Natural killer cell (primary cell): ENCODE results near the gene ZEB2. TPM values are rescaled to one million over a fixed set of nuclear protein-coding genes. Genes with fewer than 3 reads are reported as not detected.

Experiments used
- ATAC-seq, 3 donors: fragments of 150-1000 bp in 2 of 3; fragments of 200-7000 bp in 1 of 3; cut with Tn5 transposase; 1 replicate in 1 of 3; 2 replicates in 2 of 3; pipeline ENCODE4 v1.10.0; 2021; ENCODE audit warnings: mild to moderate bottlenecking in 2 of 3, moderate library complexity in 2 of 3
- DNase-seq, 2 donors: peaks; one replicate each; pipeline versions ENCODE4 v3.0.0 to v3.0.0-alpha.2; 2013 to 2021; ENCODE audit warnings: mixed read lengths in 1 of 2
- H3K27ac ChIP-seq: one replicate; pipeline ENCODE4 v1.5.1; 2013; ENCODE audit warnings: mild to moderate bottlenecking, low read length
- H3K27me3 ChIP-seq: one replicate; pipeline ENCODE4 v1.6.1; 2013; ENCODE audit warnings: low read length; ENCODE audit not compliant: control insufficient read depth, insufficient read depth
- H3K36me3 ChIP-seq: one replicate; pipeline ENCODE4 v1.6.1; 2013; ENCODE audit warnings: low read length; ENCODE audit not compliant: control insufficient read depth, insufficient read depth
- H3K4me1 ChIP-seq: one replicate; pipeline ENCODE4 v1.6.1; 2013; ENCODE audit warnings: low read length; ENCODE audit not compliant: control insufficient read depth, insufficient read depth
- H3K4me3 ChIP-seq: one replicate; pipeline ENCODE4 v1.5.1; 2013; ENCODE audit warnings: low read length
- H3K9me3 ChIP-seq: one replicate; pipeline ENCODE4 v1.6.1; 2013; ENCODE audit warnings: low read length; ENCODE audit not compliant: control insufficient read depth, insufficient read depth
- H3K27ac Mint-ChIP-seq, 2 donors: one replicate each; pipeline ENCODE4 v1.8.0; 2022; ENCODE audit warnings: mild to moderate bottlenecking in 2 of 2, mixed read lengths in 2 of 2, moderate library complexity in 1 of 2
- H3K27me3 Mint-ChIP-seq, 2 donors: one replicate each; pipeline ENCODE4 v1.8.0; 2022; ENCODE audit warnings: low read depth in 2 of 2, mixed read lengths in 2 of 2
- H3K36me3 Mint-ChIP-seq: one replicate; pipeline ENCODE4 v1.8.0; 2022; ENCODE audit warnings: mixed read lengths
- H3K4me1 Mint-ChIP-seq, 2 donors: one replicate each; pipeline ENCODE4 v1.8.0; 2022; ENCODE audit warnings: mixed read lengths in 2 of 2
- H3K4me3 Mint-ChIP-seq: one replicate; pipeline ENCODE4 v1.8.0; 2022; ENCODE audit warnings: mild to moderate bottlenecking, moderate library complexity, mixed read lengths
- H3K9me3 Mint-ChIP-seq, 2 donors: one replicate each; pipeline ENCODE4 v1.8.0; 2022; ENCODE audit warnings: mixed read lengths in 2 of 2
- CTCF ChIP-seq: fragments of 200-600 bp; IDR thresholded peaks from one replicate; pipeline ENCODE4 v1.8.0; 2022; ENCODE audit warnings: antibody characterized with exemption
- WGBS: methylation state at CpG from one replicate; pipeline ENCODE4 v1.1.7; 2013; ENCODE audit warnings: missing lambda C conversion rate; ENCODE audit not compliant: insufficient coverage; 5-methylcytosine and 5-hydroxymethylcytosine counted together
- intact Hi-C: fragments of 100-400 bp; cut with micrococcal nuclease; formaldehyde crosslinking; loops from one replicate; pipeline ENCODE4 v1.14.2; 2022
- total RNA-seq, 4 donors: library from RNA; stranded (reverse); fragments of 120-200 nt in 1 of 4; gene quantifications; one replicate each; pipeline versions ENCODE4 v1.2.3 to v1.2.4, GENCODE V29; 2013 to 2022

The ZEB2 gene
- total RNA-seq, 3 donors from 2014 or later (not counting 1 experiment from before 2014, with no cell fraction given) = 718 to 1,143 (median 944) TPM

- Histone ChIP-seq H3K36me3 (peaks cover 12% of the 10 kb centered on the region), H3K27ac (peak overlapping the region; percentile 47), H3K27me3 (no peaks in the 10 kb centered on the region), H3K9me3 (no peaks in the 10 kb centered on the region), H3K4me3 (no peak overlapping the region), H3K4me1 (peaks cover 38% of the 10 kb centered on the region)
- no peak for TF ChIP-seq CTCF
- H3K4me3 Mint-ChIP-seq = peak overlapping the region; percentile 73
- intact Hi-C loops = no loop called here
- no peaks in the 10 kb centered on the region for H3K9me3 Mint-ChIP-seq
- no peaks in the 10 kb centered on the region for H3K27me3 Mint-ChIP-seq
- DNase-seq = no peak
- H3K27ac Mint-ChIP-seq = peak overlapping the region; percentile 58 to 89
- peaks cover 11% of the 10 kb centered on the region for H3K36me3 Mint-ChIP-seq
- WGBS = 41% methylated on average over 7 of the region's 8 CpGs
- H3K4me1 Mint-ChIP-seq = peaks cover 87 to 91% of the 10 kb centered on the region in 2 donors
- no peak for ATAC-seq
Measured at GRCh38 chr2:144493027-144493809, 26.7 kb downstream of the ZEB2 start.

DNA sequence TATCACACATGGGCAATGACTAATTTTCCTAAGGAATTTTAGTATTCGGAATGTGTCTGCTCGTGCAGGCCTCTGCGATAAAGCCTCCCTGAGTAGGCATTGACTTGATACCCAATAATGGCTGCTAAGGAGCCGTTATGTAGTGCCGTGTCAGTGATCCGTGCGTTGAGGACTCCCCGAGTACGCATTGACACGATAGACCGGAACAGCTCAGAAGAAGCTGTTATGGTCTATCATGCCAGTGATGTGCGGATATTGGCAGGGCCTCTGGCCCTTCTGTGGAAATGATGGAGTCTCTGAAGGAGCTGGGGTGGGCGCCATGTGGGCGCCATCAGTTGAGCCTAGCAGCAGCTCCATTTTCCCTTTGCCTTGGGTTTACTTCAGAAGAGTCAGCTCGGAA is 29.1 kb downstream of the ZEB2 start:
- H3K4me3 ChIP-seq = no peak overlapping the region
- DNase-seq = no peak
- peak overlapping the region; percentile 52 for H3K27ac ChIP-seq
- no peaks in the 10 kb centered on the region for H3K27me3 ChIP-seq
- no peaks in the 10 kb centered on the region for H3K36me3 Mint-ChIP-seq
- no peak for ATAC-seq
- 89% methylated on average over 15 of the region's 15 CpGs for WGBS
- peak overlapping the region; percentile 58 to 89 for H3K27ac Mint-ChIP-seq
- H3K4me1 ChIP-seq = peaks cover 30% of the 10 kb centered on the region
- no peaks in the 10 kb centered on the region for H3K9me3 ChIP-seq
- H3K4me1 Mint-ChIP-seq = peaks cover 86 to 90% of the 10 kb centered on the region in 2 donors
- intact Hi-C loops = loop anchor here (2.0 kb wide), 1 partner anchor 14 kb away; no protein-coding TSS in a partner anchor
- no peaks in the 10 kb centered on the region for H3K9me3 Mint-ChIP-seq
- peaks cover 6% of the 10 kb centered on the region for H3K36me3 ChIP-seq
- H3K27me3 Mint-ChIP-seq = no peaks in the 10 kb centered on the region
- TF ChIP-seq CTCF = no peak
- H3K4me3 Mint-ChIP-seq = peak overlapping the region; percentile 73

GRCh38 chr2:144490017-144490416 is 29.9 kb downstream of the ZEB2 start:
- peak in 1 of 2 donors; percentile 58 for DNase-seq
- Mint-ChIP-seq H3K4me3 (peak overlapping the region; percentile 73), H3K4me1 (peaks cover 78 to 82% of the 10 kb centered on the region in 2 donors), H3K27ac (peak overlapping the region; percentile 58 to 89), H3K9me3 (no peaks in the 10 kb centered on the region), H3K27me3 (no peaks in the 10 kb centered on the region), H3K36me3 (no peaks in the 10 kb centered on the region)
- peaks cover 6% of the 10 kb centered on the region for H3K36me3 ChIP-seq
- H3K4me3 ChIP-seq = no peak overlapping the region
- no peak for TF ChIP-seq CTCF
- peak overlapping the region; percentile 52 for H3K27ac ChIP-seq
- H3K27me3 ChIP-seq = no peaks in the 10 kb centered on the region
- ATAC-seq = peak; percentile 62 to 74 (median 71)
- intact Hi-C loops = loop anchor here (2.0 kb wide), 1 partner anchor 15 kb away; no protein-coding TSS in a partner anchor
- H3K9me3 ChIP-seq = no peaks in the 10 kb centered on the region
- peaks cover 26% of the 10 kb centered on the region for H3K4me1 ChIP-seq
